GM10248 (cell line): ENCODE measurements around the gene DNAH17.

ENCODE experiments used
- CTCF ChIA-PET: fragments of 300-600 bp; sonication (Branson Sonifier 250); formaldehyde crosslinking; extraction: SDS; loops from one replicate; lab custom pipeline; 2021; ENCODE audit warnings: antibody characterized with exemption; lab: Yijun Ruan, JAX
- POLR2A ChIA-PET: fragments of 350-650 bp; sonication (Branson Sonifier 250); formaldehyde crosslinking; extraction: SDS; loops from one replicate; lab custom pipeline; 2020; ENCODE audit warnings: antibody characterized with exemption; lab: Yijun Ruan, JAX
- DNase-seq: peaks from one replicate; pipeline ENCODE4 v3.0.0; 2012; ENCODE audit errors: extremely low spot score
- CTCF ChIP-seq: IDR thresholded peaks from 2 replicates; pipeline ENCODE4 v1.5.1; 2012; ENCODE audit warnings: mild to moderate bottlenecking, low read depth; ENCODE audit errors: extremely low read depth, missing control alignments, control extremely low read depth

DNAH17 gene

DNA sequence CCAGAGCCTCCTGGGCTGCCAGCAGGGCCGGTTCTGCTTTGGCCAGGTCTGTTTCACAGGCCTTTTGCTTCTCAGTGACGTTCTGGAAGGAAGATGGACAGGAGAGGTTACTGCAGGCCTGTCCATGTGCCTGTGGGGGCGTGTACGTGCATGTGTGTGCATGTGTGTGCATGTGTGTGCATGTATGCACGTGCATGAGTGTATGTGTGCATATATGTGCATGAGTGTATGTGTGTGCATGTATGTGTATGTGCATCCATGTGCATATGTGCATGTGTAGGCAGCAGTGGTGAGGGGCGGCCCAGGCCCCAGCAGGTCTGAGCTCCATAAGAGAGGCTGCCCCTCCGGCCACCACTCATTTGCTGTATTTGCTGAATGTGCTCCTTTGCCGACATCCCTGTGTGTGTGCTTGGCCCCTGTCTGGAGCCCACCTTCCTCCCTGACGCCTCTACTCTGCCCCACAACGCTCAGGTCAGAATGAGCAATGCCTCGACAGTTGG is 117.0 kb downstream of the DNAH17 start:
- DNase-seq = no peak
- CTCF ChIA-PET = interaction anchor here (0.9 to 1.0 kb wide), 2 partner anchors 10 to 26 kb away, joined by 3 read pairs; no protein-coding TSS in a partner anchor
- POLR2A ChIA-PET = no interaction called here
- TF ChIP-seq CTCF = no peak

- CTCF ChIA-PET = interaction anchor here (0.8 to 1.0 kb wide), 2 partner anchors 9 to 25 kb away, joined by 3 read pairs; no protein-coding TSS in a partner anchor
- POLR2A ChIA-PET = no interaction called here
Measured at GRCh38 chr17:78459696-78460095, 117.5 kb downstream of the DNAH17 start.

DNA sequence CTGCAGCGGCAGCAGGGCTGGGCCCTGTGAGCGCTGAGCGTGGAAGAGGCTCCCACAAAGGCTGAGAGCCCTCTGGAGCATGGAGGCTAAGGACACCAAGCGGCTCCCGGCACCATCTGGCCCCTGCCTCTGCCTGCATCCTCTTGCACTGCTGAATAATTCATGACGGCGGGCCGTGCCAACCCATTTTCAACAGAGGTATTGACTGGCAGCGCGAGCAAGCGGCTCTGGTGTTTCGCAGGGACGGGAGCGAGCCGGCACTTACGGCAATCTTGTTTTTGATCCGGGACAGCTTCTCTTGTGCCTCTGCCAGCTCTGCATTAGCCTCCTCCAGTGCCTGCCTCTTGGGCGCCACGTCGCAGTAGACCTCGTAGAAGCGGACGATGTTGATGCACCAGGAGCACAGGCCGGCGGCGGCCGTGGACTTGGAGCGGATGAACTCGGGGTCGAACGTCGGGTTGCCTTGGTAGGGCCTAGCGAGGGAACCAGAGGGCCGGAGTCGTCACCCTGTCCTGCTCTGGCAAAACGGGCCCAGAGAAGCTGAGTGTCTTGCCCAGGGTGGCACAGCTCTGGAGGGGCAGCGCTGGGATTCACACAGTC is 118.4 kb downstream of the DNAH17 start:
- TF ChIP-seq CTCF = no peak
- ChIA-PET POLR2A (no interaction called here), CTCF (interaction anchor here (0.8 to 1.1 kb wide), 2 partner anchors 9 to 208 kb away, joined by 3 read pairs; no protein-coding TSS in a partner anchor)
- no peak for DNase-seq

More at GRCh38 chr17:78459696-78460095, 117.5 kb downstream of the DNAH17 start:
- no peak for DNase-seq
- TF ChIP-seq CTCF = no peak

GRCh38 chr17:78458091-78458490 is 119.1 kb downstream of the DNAH17 start:
- ChIA-PET POLR2A (no interaction called here), CTCF (interaction anchor here (1.1 kb wide), 1 partner anchor 207 kb away, joined by 3 read pairs; no protein-coding TSS in a partner anchor)
- no peak for TF ChIP-seq CTCF

DNA sequence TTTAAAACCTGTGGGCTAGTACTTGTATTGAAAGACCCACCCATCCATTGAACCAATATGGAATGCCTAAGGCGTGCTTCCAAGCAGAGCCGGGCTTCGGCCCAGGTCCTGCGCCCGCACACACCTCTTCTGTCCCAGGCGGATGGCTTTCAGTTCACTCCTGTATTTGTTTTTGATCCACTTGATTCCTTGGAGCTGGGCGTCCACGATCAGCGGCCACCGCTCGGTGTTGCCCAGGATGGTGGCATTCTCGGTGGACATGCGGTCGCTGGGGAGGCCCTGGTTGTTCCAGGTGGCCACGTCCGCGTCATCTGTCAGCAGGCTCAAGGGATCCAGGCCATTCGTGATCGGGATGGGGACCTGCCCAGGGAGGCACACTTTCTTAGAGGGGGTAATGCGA is 122.8 kb downstream of the DNAH17 start:
- CTCF ChIA-PET = interaction anchor here (1.8 kb wide), 1 partner anchor 8 kb away, joined by 8 read pairs; no protein-coding TSS in a partner anchor
- no peak for TF ChIP-seq CTCF
- POLR2A ChIA-PET = no interaction called here
- no peak for DNase-seq

More at GRCh38 chr17:78458091-78458490, 119.1 kb downstream of the DNAH17 start:
- no peak for DNase-seq

- ChIA-PET POLR2A (no interaction called here), CTCF (interaction anchor here (0.9 kb wide), 1 partner anchor 30 kb away, joined by 5 read pairs; no protein-coding TSS in a partner anchor)
- no peak for TF ChIP-seq CTCF
- DNase-seq = no peak
Measured at GRCh38 chr17:78451753-78452152, 125.4 kb downstream of the DNAH17 start.
